Mesodermal cell (in vitro differentiated cells): ENCODE results near the gene BIRC2.

Experiments used
- H3K27ac ChIP-seq: 2 replicates; pipeline ENCODE4 v1.7.0; 2013; ENCODE audit warnings: mild to moderate bottlenecking, low read depth, low read length, moderate library complexity; ENCODE audit not compliant: severe bottlenecking
- H3K36me3 ChIP-seq: 2 replicates; pipeline ENCODE4 v1.7.1; 2013; ENCODE audit warnings: mild to moderate bottlenecking, low read length, moderate library complexity; ENCODE audit not compliant: control insufficient read depth, insufficient read depth
- H3K4me1 ChIP-seq: one replicate; pipeline ENCODE4 v1.7.1; 2013; ENCODE audit warnings: mild to moderate bottlenecking, low read length; ENCODE audit not compliant: insufficient read depth, control insufficient read depth, poor library complexity, severe bottlenecking
- H3K4me3 ChIP-seq: 2 replicates; pipeline ENCODE4 v1.7.0; 2013; ENCODE audit warnings: low read length, control low read depth, mild to moderate bottlenecking; ENCODE audit not compliant: insufficient read depth, poor library complexity, severe bottlenecking; ENCODE audit errors: extremely low read depth
- H3K9me3 ChIP-seq: 2 replicates; pipeline ENCODE4 v1.7.1; 2013; ENCODE audit warnings: mild to moderate bottlenecking, low read length, moderate library complexity; ENCODE audit not compliant: control insufficient read depth
- WGBS, 2 experiments: methylation state at CpG; one replicate each; pipeline ENCODE4 v1.1.5; 2013; ENCODE audit warnings: missing lambda C conversion rate in 2 of 2; ENCODE audit not compliant: insufficient coverage in 2 of 2; 5-methylcytosine and 5-hydroxymethylcytosine counted together

BIRC2 gene

DNA sequence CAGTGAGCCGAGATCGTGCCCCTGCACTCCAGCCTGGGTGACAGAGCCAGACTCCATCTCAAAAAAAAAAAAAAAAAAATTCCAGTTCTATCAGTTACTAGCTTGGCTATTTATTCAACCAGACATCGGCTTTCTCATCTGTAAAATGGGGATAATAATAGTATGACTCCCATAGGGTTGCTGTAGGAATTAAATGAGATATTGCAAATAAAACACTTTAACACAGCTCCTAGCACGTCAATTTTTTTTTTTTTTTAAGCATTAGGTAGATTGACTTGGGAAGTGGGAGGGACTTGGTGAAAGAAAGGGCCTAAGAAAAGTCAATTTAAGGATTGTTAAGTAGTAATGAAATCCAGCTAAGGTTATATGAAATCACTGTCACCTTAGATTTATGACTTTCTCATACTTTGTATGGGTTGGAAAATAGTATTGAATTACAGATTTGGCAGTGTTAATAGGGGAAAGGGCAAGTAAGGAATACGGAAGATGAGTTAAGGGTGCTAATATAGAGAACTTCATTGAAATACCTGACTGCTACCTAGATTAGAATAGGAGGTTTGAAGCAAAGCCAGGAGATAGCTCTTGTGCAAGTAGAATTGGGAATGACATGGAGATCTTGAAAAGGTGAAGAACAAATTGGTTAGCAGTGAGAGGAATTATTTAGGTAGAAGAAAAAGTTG is 28.8 kb downstream of the BIRC2 start:
- no peaks in the 10 kb centered on the region for H3K4me1 ChIP-seq
- H3K36me3 ChIP-seq = peaks cover 50% of the 10 kb centered on the region
- H3K27ac ChIP-seq = no peak overlapping the region
- WGBS, 2 experiments = 92 to 95% methylated on average over 3 of the region's 5 CpGs
- no peaks in the 10 kb centered on the region for H3K9me3 ChIP-seq
- H3K4me3 ChIP-seq = no peak overlapping the region

DNA sequence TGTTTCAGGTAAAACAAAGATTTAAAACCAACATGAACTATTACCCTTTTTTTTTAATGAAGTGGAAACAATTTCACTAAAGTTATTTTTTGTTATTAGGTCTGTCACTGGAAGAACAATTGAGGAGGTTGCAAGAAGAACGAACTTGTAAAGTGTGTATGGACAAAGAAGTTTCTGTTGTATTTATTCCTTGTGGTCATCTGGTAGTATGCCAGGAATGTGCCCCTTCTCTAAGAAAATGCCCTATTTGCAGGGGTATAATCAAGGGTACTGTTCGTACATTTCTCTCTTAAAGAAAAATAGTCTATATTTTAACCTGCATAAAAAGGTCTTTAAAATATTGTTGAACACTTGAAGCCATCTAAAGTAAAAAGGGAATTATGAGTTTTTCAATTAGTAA is 30.9 kb downstream of the BIRC2 start:
- Histone ChIP-seq H3K27ac (no peak overlapping the region), H3K36me3 (peaks cover 64% of the 10 kb centered on the region), H3K4me3 (no peak overlapping the region), H3K4me1 (no peaks in the 10 kb centered on the region), H3K9me3 (no peaks in the 10 kb centered on the region)
- WGBS, 2 experiments = 100% methylated on average over 1 of the region's 2 CpGs

DNA sequence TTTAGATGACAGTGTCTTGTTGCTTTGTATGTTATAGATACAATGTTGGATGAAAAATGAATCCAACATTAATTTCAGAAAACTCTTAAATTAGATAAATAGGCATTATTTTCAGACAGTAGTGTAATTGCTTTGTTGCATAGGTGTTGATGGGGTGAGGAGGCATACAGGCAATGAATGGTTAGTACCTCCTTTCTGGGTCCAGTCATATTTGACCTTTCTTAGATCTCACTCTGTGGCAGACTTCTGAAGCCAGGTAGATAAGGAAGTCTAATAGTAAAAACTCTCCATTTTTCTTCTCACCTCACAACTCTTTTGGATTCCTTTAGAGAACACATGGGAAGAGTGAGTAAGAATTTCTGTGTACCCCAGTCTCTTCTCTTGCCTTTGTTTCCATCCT is 31.8 kb downstream of the BIRC2 start:
- Histone ChIP-seq H3K36me3 (peaks cover 74% of the 10 kb centered on the region), H3K9me3 (no peaks in the 10 kb centered on the region), H3K27ac (no peak overlapping the region), H3K4me3 (no peak overlapping the region), H3K4me1 (no peaks in the 10 kb centered on the region)

DNA sequence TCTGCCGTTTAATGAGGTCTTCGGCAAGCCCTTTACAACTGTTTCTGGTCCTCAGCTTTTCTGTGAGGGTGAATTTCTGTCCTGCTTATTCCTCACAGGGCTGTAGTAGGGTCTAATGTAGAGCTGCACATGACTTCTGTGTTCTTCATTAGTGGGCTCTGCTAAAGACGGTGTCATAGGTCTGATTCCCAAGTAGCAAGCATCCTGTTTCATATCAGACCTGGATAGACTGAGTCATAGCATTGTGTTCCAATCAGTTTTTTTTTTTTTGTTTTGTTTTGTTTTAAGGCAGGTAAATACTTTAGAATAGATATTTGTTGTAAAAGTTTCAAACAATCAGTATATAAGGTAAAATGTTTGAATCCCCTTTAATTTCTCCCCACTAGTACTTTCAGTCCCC is 35.4 kb downstream of the BIRC2 start:
- Histone ChIP-seq H3K9me3 (no peaks in the 10 kb centered on the region), H3K4me1 (no peaks in the 10 kb centered on the region), H3K4me3 (no peak overlapping the region), H3K27ac (no peak overlapping the region), H3K36me3 (peaks cover 88% of the 10 kb centered on the region)
- 89 to 92% methylated on average over 1 to 2 of the region's 3 CpGs for WGBS, 2 experiments

DNA sequence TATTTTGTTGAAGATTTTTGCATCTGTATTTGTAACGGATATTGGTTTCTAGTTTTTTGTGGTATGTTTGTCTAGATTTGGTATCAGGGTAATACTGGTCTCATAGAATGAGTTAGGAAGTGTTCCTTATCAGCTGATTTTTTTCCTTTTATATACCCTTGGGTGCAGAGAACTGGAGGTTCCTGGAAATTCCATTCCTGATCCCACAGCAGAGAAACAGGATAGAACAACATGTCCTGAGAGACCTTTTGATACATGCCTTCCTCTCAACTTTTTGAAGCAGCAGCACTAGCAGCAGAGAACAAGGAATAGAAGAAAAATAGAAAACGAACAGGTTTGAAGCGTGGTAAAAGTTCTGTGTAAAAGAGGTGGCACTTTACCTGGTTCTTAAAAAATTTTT is 36.8 kb downstream of the BIRC2 start:
- Histone ChIP-seq H3K27ac (no peak overlapping the region), H3K9me3 (no peaks in the 10 kb centered on the region), H3K4me3 (no peak overlapping the region), H3K4me1 (no peaks in the 10 kb centered on the region), H3K36me3 (peaks cover 90% of the 10 kb centered on the region)
- WGBS, 2 experiments = 92 to 96% methylated on average over 2 to 3 of the region's 3 CpGs

DNA sequence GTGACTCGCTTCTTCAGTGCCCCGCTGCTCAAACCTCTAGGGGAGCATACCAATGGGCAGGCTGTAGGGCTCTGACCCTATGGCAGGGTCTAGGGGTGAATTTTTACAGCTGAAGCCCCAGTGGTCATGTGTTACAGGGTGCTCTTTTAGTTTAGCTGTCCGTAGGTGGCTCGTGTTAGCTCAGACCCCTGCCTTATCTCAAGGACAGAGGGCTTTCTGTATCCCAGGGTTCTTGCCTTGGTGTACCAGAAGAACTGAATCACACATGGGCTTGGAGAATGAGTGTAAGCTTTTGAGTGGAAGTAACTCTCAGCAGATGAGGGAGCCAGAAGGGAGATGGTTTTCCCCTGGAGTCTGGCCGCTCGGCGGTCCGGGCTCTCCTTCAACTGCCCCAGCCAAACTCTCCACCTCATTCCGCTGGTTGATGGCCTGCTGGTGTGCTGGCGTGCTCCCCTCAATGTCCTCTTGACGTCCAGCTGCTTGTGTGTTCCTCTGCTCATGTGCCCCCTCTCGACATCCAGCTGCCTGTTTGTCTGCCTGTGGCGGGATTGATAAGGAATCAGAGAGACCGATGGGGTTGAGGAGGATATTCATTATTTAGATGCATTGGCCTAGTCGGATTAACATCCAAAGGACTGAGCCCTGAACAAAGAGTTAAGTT is 37.5 kb downstream of the BIRC2 start:
- H3K4me3 ChIP-seq = no peak overlapping the region
- peak overlapping the region; percentile 60 for H3K27ac ChIP-seq
- H3K9me3 ChIP-seq = no peaks in the 10 kb centered on the region
- WGBS, 2 experiments = 93 to 94% methylated on average over 7 to 13 of the region's 15 CpGs
- H3K36me3 ChIP-seq = peaks cover 89% of the 10 kb centered on the region
- no peaks in the 10 kb centered on the region for H3K4me1 ChIP-seq

DNA sequence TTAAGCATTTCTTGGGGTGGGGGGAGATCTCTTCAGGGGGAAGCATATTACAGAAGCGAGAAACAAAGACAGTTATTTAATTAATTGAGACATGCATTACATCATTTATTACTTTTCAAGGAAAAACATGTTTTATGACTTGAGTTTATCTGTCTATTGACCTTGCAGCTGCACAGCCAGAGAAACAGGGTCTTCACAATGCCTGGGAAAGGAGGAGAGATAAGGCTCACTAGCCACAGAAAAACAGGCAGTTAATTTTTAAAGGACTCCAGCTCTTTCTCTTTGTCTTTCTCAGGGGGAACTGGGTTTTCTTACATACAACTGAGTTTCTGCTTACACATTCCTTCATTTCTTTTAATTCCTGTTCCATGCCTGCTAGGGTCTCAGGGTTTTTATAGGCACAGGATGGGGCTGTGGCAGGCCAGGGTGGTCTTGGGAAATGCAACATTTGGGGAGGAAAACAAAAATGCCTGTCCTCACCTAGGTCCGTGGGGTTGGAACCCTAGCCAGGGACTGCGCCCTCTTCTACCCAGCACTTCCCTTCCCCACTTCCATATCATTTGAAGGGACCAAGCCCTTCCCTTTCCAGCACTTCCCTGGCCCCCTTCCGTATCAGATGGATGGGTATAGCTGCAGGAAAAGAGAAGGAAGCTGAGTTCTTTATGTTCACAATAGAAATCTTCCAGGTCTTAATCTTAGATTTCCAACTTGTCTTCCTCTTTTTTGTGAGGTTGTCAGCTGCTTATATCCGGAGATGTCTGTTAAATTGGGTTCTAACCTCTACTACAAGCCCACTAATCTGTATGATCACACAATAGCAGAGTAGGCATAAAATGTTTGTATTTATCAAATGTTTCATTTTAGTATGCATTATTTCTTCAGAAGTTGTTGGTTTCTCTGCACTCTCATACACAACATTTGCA is 38.3 kb downstream of the BIRC2 start:
- H3K27ac ChIP-seq = peak overlapping the region; percentile 60
- H3K36me3 ChIP-seq = peaks cover 87% of the 10 kb centered on the region
- no peaks in the 10 kb centered on the region for H3K4me1 ChIP-seq
- H3K4me3 ChIP-seq = no peak overlapping the region
- H3K9me3 ChIP-seq = no peaks in the 10 kb centered on the region
- WGBS, 2 experiments = 100% methylated on average over 2 of the region's 5 CpGs; no CpG with 5 or more reads in 1 of the 2 experiments

DNA sequence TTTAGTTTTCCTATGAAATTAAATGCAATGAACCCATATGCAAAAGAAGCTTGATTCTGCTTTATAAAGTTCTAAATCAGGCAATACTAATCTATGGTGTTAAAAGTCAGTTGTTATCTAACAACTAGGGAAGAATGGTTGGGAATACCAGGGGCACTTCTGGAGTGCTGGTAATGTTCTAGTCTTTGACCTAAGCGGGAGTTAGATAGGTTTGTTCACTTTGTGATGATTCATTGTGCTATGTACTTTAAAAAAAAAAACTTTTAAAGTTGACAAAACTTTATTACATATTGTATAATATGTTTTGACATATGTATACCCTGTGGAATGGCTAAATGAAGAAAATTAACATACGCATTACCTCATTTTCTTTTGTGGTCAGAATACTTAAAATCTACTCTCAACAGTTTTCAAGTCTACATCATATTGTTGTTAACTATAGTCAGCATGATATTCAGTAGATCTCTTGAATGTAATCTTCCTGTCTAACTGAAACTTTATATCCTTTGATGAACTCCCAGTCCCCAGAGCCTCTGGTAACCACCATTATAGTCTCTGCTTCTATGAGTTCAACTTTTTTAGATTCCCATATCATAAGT is 39.2 kb downstream of the BIRC2 start:
- no CpG with 5 or more reads among the region's 2 CpGs for WGBS, 2 experiments
- Histone ChIP-seq H3K27ac (no peak overlapping the region), H3K4me1 (no peaks in the 10 kb centered on the region), H3K9me3 (no peaks in the 10 kb centered on the region), H3K36me3 (peaks cover 87% of the 10 kb centered on the region), H3K4me3 (no peak overlapping the region)

DNA sequence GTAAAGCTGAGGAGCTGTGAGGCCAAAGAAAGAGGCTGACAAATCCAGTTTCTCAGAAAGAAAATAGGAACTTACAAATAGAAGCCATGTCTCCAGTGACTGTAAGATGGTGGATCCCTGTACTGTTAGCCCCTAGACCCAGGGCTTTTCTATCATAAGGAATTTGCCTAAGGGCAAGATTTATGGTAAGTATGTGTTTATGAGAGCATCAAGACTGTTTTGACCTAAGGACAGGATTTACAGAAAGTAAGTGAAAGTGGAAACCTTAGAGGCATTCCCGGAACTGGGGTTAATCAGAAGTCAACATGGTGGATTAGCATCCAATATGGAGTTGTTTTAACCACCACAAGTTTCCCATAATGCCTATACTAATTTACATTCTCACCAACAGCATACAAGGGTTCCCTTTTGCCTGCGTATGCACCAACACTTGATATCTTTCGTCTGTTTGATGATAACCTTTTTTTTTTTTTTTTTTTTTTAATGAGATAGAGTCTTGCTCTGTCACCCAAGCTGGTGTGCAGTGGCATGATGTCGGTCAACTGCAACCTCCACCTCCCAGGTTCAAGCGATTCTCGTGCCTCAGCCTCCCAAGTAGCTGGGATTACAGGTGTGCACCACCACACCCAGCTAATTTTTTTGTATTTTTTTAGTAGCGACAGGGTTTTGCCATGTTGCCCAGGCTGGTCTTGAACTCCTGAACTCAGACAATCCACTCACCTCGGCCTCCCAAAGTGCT is 40.2 kb downstream of the BIRC2 start:
- Histone ChIP-seq H3K4me3 (no peak overlapping the region), H3K4me1 (no peaks in the 10 kb centered on the region), H3K27ac (no peak overlapping the region), H3K9me3 (no peaks in the 10 kb centered on the region), H3K36me3 (peaks cover 87% of the 10 kb centered on the region)
- WGBS, 2 experiments = 94 to 100% methylated on average over 1 to 3 of the region's 8 CpGs

DNA sequence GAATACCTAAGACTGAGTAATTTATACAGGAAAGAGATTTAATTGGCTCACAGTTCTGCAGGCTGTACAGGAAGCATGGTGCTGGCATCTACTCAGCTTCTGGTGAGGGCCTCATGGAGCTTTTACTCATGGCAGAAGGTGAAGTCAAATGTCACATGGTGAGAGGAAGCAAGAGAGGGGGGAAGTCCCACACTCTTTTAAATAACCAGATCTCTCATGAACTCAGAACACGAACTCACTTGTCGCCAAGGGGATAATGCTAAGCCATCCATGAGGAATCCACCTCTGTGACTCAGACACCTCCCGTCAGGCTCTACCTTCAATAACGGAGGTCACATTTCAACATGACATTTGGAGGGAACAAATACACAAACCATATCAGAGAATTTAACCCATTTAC is 42.2 kb downstream of the BIRC2 start:
- Histone ChIP-seq H3K9me3 (no peaks in the 10 kb centered on the region), H3K27ac (no peak overlapping the region), H3K4me3 (no peak overlapping the region), H3K36me3 (peaks cover 93% of the 10 kb centered on the region), H3K4me1 (no peaks in the 10 kb centered on the region)
- WGBS, 2 experiments = 93% methylated on average over 2 to 3 of the region's 4 CpGs
